DOHH2 (cell line): ENCODE data around the gene ATP2C1.

Source experiments
- CTCF ChIP-seq: fragments of 200-600 bp; sonication (generic); IDR thresholded peaks from one replicate; pipeline ENCODE4 v1.5.1; 2014; ENCODE audit warnings: antibody characterized with exemption, mild to moderate bottlenecking, low read depth, low read length; ENCODE audit not compliant: poor library complexity, severe bottlenecking
- EZH2phosphoT487 ChIP-seq: fragments of 200-600 bp; sonication (generic); IDR thresholded peaks from 2 replicates; pipeline ENCODE4 v1.6.1; 2017; ENCODE audit warnings: borderline replicate concordance, mild to moderate bottlenecking, antibody characterized with exemption, low read length, moderate library complexity, mixed read lengths

GRCh38 chr3:130903412-130903908 is 9.6 kb downstream of the ATP2C1 start:
- no peak for TF ChIP-seq CTCF
- no peak for TF ChIP-seq EZH2phosphoT487
